Posterior vena cava (tissue), 2 donors: Measurements from ENCODE around the gene PIN1. TPM values are rescaled to one million over a fixed set of nuclear protein-coding genes. Genes with fewer than 3 reads are reported as not detected.
"Not testable (repeated sequence)": the region's sequence is repeated elsewhere in the genome, so short reads cannot be mapped to it uniquely, and the experiment has no call there.

Experiments
- DNase-seq: peaks from one replicate; pipeline ENCODE4 v3.0.0-alpha.2; 2020; ENCODE audit warnings: low spot score
- intact Hi-C, 2 donors: fragments of 100-400 bp; cut with DNase I; formaldehyde crosslinking; loops; one replicate each; pipeline versions ENCODE4 v1.14.1 to v1.14.2; 2022 to 2023
- long read RNA-seq, 2 donors: library from polyadenylated mRNA; unstranded; transcript quantifications; one replicate each; pipeline ENCODE4 v2.0.0, GENCODE V29; 2020 to 2021
- total RNA-seq, 2 donors: library from RNA; stranded (reverse); fragmentation: NEBNext Ultra II Directional; extraction: Animal tissue kit (Norgen Biotek cat#: 25700); gene quantifications; one replicate each; pipeline ENCODE4 v1.2.1, GENCODE V29; 2021
- donor health status: DM: yes; HTN: yes; CAD: no.
- donor health status: DM: yes; HTN: yes; CAD: no.

PIN1 gene
- total RNA-seq: 10 to 100 TPM; 54.0 to 62.4 TPM
- long read RNA-seq, donor 1, full-length matches to known transcripts: 49 of 58 reads
- long read RNA-seq, donor 1, partial matches to known transcripts: 1 of 58 reads
- long read RNA-seq, donor 1, other reads (novel, unspliced or antisense): 8 of 58 reads
- long read RNA-seq, donor 2, full-length matches to known transcripts: 168 of 174 reads
- long read RNA-seq, donor 2, partial matches to known transcripts: 1 of 174 reads
- long read RNA-seq, donor 2, other reads (novel, unspliced or antisense): 5 of 174 reads

DNA sequence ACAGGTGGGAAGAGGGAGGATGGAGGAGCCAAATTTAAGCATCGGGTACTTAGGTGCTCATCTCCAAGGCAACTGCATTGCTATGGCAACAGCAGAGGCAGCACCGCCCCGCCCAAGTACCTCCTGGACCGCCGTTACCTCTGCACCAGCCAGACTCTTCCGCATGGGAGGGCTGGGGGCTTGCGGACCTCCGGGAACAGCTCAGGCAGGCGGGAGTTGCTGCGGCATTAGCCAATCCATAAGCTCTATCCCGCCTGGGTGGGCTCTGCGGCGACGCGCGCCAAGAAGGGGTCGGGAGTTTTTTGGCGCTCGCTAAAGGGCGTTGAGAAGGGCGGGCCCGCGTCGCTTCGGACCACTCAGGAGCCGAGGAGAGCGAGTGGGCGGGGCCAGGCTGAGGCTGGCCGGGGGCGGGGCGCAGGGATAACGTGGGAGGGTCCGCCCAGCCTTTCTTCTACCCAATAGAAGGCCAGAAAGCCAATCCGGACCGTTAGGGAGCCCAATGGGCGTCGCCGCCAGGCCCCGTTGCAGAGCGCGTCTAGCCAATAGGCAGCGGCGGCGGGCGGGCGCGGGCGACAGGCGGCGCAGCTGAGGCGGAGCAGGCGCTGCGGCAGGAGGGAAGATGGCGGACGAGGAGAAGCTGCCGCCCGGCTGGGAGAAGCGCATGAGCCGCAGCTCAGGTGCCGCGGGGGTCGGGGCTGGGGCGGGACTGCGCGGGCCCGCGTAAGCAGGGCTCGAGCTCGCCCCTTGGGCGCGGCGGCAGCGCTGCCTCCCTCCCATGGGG lies at the start of gene PIN1:
PIN1 (plus strand) TSS at position 593 of the 781 bp plus-strand sequence; CDS start at position 620, 27 bp downstream.
- DNase-seq: peak; percentile 100
- intact Hi-C loops: no loop called here

DNA sequence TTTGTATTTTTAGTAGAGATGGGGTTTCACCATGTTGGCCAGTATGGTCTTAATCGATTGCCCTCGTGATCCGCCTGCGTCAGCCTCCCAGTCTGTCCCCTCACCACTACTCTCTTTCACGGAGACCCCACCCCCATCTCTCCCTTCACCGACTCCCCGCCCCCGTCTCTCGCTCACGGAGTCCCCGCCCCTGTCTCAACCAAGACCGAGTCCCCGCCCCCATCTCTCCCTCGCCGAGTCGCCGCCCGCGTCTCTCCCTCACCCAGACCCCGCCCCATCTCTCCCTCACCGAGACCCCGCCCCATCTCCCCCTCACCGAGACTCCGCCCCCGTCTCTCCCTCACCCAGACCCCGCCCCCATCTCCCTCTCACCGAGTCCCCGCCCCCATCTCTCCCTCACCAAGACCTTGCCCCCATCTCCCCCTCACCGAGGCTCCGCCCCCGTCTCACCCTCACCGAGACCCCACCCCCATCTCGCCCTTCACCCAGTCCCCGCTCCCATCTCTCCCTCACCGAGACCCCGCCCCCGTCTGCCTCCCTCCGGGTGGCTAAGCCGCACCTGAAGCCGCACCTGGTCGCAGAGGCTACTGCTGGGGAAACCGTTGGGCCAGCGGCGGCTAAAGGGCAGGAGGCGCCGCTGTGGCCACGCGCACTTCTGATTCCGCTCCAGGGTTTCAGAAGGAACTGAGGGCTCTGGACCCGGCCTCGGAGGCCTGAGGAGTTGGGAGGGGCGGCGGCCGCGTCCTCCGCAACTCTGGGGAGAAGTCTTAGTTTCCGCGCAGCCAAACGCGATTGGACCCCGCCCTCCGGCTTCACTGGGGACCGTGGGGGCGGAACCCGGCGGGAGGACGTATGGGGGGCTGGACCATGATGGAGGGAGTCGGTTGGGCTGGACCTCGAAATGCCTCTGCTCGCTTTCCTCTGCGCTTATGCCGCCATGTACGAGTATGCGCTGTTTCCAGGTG lies 49.5 kb upstream of the PIN1 start:
- intact Hi-C loops: loop anchor here in 1 of 2 donors (10.0 kb wide), 2 partner anchors 161 to 471 kb away; partner anchors contain the start of gene ZNF561
- peak; percentile 99 for DNase-seq

DNA sequence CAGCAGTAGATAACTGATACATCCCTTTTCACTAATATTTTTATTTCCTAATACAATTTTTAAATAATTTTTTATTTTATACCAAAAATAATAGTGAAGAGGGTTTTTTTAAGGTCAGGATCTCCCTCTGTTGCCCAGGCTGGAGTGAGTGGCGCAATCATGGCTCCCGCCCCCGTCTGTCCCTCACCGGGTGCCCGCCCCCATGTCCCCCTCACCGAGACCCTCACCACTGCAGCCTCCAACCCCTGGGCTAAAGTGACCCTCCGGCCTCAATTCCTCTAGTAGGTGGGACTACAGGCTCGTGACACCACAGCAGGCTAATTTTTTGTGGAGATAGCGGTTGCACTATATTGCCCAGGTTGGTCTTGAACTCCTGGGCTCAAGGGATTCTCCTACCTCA lies 48.8 kb upstream of the PIN1 start:
- intact Hi-C loops: loop anchor here in 1 of 2 donors (10.0 kb wide), 2 partner anchors 162 to 472 kb away; partner anchors contain the start of gene ZNF561
- peak; percentile 75 for DNase-seq

DNA sequence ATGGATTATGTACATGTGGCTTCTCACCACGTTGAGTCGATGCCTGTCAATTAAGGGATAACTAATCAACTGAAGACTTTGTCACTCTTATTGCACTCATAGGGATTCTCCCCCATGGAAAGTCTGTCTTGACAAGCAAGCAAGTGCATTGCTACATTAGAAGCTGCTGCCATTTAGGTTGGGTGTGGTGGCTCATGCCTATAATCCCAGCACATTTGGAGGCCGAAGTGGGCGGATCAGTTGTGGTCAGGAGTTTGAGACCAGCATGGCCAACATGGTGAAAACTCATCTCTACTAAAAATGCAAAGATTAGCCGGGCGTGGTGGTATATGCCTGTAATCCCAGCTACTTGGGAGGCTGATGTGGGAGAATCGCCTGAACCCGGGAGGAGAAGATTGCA lies 48.3 kb upstream of the PIN1 start:
- intact Hi-C loops: loop anchor here in 1 of 2 donors (10.0 kb wide), 2 partner anchors 162 to 472 kb away; partner anchors contain the start of gene ZNF561

DNA sequence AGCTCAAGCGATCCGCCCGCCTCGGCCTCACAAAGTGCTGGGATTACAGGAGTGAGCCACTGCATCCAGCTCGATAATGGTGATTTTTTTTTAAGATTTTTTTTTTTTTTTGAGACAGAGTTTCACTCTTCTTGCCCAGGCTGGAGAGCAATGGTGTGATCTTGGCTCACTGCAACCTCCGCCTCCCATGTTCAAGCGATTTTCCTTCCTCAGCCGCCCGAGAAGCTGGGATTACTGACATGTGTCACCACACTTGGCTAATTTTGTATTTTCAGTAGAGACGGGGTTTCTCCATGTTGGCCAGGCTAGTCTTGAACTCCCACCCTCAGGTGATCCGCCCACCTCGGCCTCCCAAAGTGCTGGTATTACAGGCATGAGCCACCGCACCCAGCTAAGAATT lies 46.5 kb upstream of the PIN1 start:
- intact Hi-C loops: loop anchor here in 1 of 2 donors (10.0 kb wide), 2 partner anchors 164 to 474 kb away; partner anchors contain the start of gene ZNF561
- not testable (repeated sequence) for DNase-seq

More for the DNA sequence above, 48.3 kb upstream of the PIN1 start:
- DNase-seq: peak; percentile 34

DNA sequence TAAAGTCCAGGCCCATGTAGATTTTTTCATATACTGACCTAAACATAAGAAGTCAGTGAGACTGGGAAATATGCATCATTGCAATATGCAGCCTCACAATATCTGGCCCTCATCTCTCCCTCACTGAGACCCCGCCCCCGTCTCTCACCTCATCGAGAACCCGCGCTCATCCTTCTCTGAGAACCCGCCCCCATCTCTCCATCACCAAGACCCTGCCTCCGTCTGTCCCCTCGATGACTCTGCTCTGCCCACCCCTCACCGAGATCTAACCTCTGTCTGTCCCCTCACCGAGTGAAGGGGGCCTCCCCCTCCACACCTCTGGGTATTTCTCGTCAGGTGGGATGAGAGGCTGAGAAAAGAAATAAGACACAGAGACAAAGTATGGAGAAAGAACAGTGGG lies 46.1 kb upstream of the PIN1 start:
- intact Hi-C loops: loop anchor here in 1 of 2 donors (10.0 kb wide), 2 partner anchors 164 to 474 kb away; partner anchors contain the start of gene ZNF561
- DNase-seq: peak; percentile 62

DNA sequence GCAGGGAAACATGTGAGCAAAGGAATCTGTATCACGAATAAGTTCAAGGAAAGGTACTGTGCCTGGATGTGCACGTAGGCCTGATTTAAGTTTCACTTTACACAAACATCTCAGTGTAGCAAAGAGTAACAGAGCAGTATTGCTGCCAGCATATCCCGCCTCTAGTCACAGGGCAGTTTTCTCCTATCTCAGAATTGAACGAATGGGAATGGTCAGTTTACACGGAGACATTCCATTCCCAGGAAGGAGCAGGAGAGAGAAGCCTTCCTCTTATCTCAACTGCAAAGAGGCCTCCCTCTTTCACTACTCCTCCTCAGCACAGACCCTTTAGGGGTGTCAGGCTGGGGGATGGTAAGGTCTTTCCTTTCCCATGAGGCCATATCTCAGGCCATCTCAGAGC lies 45.5 kb upstream of the PIN1 start:
- DNase-seq: not testable (repeated sequence)
- intact Hi-C loops: loop anchor here in 1 of 2 donors (10.0 kb wide), 2 partner anchors 165 to 475 kb away; partner anchors contain the start of gene ZNF561

DNA sequence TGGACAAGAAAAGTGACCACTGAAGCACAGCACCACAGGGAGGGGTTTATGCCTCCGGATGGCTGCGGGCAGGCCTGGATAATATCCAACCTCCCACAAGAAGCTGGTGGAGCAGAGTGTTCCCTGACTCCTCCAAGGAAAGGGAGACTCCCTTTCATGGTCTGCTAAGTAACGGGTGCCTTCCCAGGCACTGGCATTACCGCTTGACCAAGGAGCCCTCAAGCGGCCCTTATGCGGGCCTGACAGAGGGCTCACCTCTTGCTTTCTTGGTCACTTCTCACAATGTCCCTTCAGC lies 44.1 kb upstream of the PIN1 start:
- not testable (repeated sequence) for DNase-seq
- intact Hi-C loops: loop anchor here in 1 of 2 donors (5.0 to 10.0 kb wide), 3 partner anchors 169 to 586 kb away; partner anchors contain the start of gene ZNF561

DNA sequence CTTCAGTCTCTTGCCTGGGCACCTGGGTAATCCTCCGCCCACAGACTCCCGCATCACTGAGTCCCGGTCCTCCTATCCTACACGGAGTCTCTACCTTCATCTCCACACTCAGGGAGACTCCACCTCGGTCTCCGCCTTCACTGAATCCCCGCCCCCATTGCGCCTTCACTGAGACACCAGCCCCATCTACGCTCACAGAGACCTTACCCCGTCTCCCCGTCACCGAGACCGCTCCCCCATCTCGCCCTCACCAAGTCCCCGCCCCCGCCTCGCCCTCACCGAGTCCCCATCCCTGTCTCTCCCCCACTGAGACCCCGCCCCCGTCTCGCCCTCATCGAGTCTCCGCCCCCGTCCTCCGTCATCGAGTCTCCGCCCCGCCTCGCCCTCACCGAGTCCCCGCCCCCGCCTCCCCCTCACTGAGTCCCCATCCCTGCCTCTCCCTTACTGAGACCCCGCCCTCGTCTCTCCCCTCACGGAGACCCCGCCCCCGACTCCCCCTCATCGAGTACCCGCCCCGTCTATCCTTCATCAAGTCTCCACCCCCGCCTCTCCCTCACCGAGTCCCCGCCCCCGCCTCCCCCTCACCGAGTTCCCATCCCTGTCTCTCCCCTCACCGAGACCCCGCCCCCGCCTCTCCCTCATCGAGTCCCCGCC lies 43.4 kb upstream of the PIN1 start:
- intact Hi-C loops: loop anchor here in 1 of 2 donors (5.0 to 10.0 kb wide), 3 partner anchors 169 to 587 kb away; partner anchors contain the start of gene ZNF561
- DNase-seq: peak; percentile 98

DNA sequence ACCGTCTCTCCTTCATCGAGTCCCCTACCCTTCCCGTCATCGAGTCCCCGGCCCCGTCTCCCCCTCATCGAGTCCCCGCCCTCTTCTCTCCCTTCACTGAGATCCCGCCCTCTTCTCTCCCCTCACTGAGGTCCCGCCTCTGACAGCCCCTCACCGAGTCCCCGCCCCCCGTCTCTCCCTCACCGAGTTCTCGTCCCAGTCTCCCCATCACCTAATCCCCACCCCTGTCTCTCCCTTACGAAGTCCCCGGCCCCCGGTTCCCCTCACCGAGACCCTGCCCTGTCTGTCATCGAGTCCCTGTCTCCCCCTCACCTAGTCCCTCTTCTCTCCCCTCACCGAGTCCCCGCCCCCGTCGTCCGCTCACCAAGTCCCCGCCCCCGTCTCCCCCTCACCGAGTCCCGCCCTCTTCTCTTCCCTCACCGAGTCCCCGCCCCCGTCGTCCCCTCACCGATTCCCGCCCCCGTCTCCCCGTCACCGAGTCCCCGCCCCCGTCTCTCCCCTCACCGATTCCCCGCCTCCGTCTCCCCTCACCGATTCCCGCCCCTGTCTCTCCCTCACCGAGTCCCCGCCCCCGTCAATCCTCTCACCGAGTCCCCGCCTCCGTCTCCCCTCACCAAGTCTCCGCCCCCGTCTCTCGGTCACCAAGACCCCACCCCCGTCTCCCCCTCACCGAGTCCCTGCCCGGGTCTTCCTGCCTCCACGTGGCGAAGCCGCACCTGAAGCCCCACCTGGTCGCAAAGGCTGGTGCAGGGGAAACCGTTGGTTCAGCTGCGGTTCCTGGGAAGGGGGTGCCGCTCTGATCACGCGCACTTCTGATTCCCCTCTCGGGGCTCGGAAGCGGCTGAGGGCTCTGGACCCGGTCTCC lies 42.7 kb upstream of the PIN1 start:
- intact Hi-C loops: loop anchor here in 1 of 2 donors (5.0 to 10.0 kb wide), 3 partner anchors 170 to 588 kb away; partner anchors contain the start of gene ZNF561
- peak; percentile 97 for DNase-seq

DNA sequence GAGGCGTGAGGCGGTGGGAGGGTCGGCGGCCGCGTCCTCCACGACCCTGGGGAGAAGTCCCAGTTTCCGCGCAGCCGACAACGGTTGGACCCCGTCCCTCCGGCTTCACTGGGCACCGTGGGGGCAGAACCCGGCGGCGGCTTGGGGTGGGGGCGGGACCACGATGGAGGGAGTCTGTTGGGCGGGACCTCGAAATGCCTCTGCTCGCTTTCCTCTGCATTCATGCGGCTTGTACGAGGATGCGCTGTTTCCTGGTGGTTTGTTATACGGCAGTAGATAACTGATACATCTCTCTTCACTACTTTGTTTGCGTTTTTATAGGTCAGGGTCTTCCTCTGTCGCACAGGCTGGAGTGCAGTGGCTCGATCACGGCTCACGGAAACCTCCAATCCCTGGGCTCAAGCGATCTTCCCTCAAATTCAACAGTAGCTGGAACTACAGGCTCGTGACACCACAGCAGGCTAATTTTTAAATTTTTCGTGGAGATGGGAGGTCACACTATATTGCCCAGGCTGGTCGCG lies 42.0 kb upstream of the PIN1 start:
- intact Hi-C loops: loop anchor here in 1 of 2 donors (5.0 to 10.0 kb wide), 3 partner anchors 171 to 588 kb away; partner anchors contain the start of gene ZNF561
- peak; percentile 90 for DNase-seq

DNA sequence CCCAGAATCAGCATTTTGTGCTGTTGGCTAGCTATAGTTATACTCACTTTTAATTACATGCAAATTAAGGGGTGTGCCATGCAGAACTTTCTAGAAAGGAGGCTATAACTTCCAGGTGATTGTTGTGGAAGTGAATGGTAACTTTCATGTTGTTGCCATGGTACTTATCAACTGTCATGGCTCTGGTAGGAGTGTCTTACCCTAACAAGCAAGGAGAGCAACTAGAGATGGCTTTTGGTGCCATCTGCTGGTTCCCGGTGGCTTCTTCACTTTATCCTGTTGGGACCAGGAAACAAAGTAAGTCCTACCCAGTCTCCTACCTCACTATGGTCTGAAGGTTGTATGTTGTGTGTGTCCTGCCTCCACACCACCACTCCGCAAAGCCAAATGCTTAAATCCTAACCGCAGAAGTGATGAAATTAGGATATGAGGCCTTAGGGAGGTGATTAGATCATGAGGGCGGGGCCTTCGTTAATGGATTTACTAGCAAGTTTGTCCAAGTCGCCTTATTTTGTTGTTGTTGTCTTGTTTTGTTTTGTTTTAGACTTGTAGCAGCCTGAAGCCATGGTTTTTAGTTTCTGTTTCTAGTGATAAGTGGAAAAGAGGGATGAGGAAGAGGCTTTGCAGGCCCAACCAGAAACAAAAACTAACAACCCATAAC lies 38.9 kb upstream of the PIN1 start:
- DNase-seq: peak; percentile 88
- intact Hi-C loops: loop anchor here in 1 of 2 donors (10.0 kb wide), 2 partner anchors 481 to 591 kb away; no protein-coding TSS in a partner anchor

DNA sequence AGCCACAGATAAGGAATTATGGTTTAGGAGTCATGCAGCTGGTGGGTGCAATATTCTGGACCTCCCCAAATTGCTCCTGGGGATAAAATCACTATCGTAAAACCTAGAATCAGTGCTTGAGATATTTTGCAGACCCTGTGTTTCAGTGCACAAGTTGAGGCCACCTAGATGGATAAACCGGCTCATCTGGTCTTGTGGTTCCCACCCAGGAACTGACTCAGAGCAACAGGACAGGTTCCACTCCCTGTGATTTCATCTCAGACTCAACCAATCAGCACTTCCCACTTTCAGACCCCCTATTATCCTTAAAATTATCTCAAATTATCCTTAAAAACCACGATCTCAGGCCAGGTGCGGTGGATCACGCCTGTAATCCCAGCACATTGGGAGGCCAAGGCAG lies 37.2 kb upstream of the PIN1 start:
- intact Hi-C loops: loop anchor here in 1 of 2 donors (10.0 kb wide), 2 partner anchors 483 to 593 kb away; no protein-coding TSS in a partner anchor
- no peak for DNase-seq

DNA sequence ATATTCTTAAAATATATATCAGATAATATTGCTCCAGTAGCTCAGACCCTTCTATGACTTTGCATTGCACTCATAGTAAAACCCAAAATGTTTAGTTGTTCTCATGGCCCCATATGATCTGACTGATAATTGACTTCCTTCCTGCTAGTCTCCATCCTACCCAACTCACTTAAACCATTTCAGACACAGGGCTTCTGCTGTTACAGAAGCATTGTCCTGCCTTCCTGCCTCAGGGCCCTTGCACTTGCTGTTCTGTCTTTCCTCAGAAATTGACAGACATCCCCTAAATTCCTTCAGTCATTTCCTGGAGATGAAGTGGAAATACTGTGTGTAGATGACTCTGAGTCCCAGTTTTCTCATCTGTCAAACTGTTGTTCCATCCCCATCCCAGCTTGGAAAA lies 36.0 kb upstream of the PIN1 start:
- intact Hi-C loops: loop anchor here in 1 of 2 donors (10.0 kb wide), 2 partner anchors 484 to 594 kb away; no protein-coding TSS in a partner anchor
- no peak for DNase-seq

DNA sequence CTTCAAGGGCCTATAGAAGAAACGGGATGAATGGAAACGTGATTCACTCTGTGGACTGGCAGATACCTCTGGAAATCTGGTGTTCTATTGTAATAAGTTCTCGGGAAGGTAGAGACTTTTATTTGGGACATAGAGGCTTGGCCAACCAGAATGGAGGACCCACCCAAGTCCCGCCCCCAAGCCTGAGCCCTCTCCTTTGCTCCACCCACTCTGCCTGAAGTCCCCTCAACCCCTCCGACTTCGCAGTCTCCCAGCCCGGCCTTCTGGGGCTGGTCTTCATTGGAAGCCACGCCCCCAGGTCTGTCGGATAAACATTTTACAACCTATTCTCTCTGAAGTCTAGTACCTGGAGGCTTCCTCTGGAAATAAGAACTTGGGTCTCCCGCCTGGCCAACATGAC lies 33.1 kb upstream of the PIN1 start:
- intact Hi-C loops: no loop called here
- no peak for DNase-seq

DNA sequence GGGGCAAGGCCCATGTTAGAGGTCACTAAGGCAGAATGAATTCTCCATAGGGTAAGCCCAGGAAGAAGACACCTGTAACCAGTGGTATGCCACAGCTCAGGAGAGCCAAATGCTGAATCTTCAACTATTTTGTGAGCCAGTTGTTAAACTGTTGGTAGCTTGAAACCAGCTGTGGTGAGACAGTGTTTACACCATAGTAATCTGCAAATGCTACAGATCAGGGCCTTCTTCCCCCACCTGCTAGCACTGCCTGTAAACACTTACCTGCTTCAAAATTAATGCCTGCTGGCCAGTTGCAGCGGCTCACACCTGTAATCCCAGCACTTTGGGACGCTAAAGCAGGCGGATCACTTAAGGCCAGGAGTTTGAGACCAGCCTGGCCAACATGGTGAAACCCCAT lies 28.3 kb upstream of the PIN1 start:
- DNase-seq: no peak
- intact Hi-C loops: no loop called here
